ES-I3 (cell line): Measurements from ENCODE around the gene KCNQ1.

Source experiments
- H3K36me3 ChIP-seq: 2 replicates; pipeline ENCODE4 v1.6.1; 2013; ENCODE audit warnings: mild to moderate bottlenecking, low read length, control low read depth, moderate library complexity; ENCODE audit not compliant: insufficient read depth
- H3K4me1 ChIP-seq: 2 replicates; pipeline ENCODE4 v1.6.1; 2013; ENCODE audit warnings: mild to moderate bottlenecking, control low read depth, low read length; ENCODE audit not compliant: insufficient read depth
- H3K9ac ChIP-seq: 2 replicates; pipeline ENCODE4 v1.6.1; 2013; ENCODE audit warnings: low read depth, mild to moderate bottlenecking, low read length, moderate library complexity
- H3K9me3 ChIP-seq: 2 replicates; pipeline ENCODE4 v1.6.1; 2013; ENCODE audit warnings: mild to moderate bottlenecking, low read length, moderate library complexity; ENCODE audit not compliant: control insufficient read depth, insufficient read depth

KCNQ1 gene

GRCh38 chr11:2590965-2591754, 146.4 kb downstream of the KCNQ1 start:
- no peaks in the 10 kb centered on the region for H3K4me1 ChIP-seq
- H3K9me3 ChIP-seq = no peaks in the 10 kb centered on the region; the same call in 1 of the 2 replicates
- no peaks in the 10 kb centered on the region for H3K36me3 ChIP-seq
- no peak overlapping the region for H3K9ac ChIP-seq

GRCh38 chr11:2591805-2592204, 147.0 kb downstream of the KCNQ1 start:
- Histone ChIP-seq H3K4me1 (no peaks in the 10 kb centered on the region), H3K9ac (no peak overlapping the region), H3K36me3 (no peaks in the 10 kb centered on the region), H3K9me3 (no peaks in the 10 kb centered on the region; the same call in 1 of the 2 replicates)

- Histone ChIP-seq H3K9me3 (no peaks in the 10 kb centered on the region; the same call in 1 of the 2 replicates), H3K9ac (no peak overlapping the region), H3K36me3 (no peaks in the 10 kb centered on the region), H3K4me1 (no peaks in the 10 kb centered on the region)
Measured at GRCh38 chr11:2592559-2593392, 148.0 kb downstream of the KCNQ1 start.

- Histone ChIP-seq H3K9me3 (no peaks in the 10 kb centered on the region; the same call in 1 of the 2 replicates), H3K36me3 (no peaks in the 10 kb centered on the region), H3K4me1 (no peaks in the 10 kb centered on the region), H3K9ac (no peak overlapping the region)
Measured at GRCh38 chr11:2593393-2593950, 148.7 kb downstream of the KCNQ1 start.

GRCh38 chr11:2594267-2594666, 149.5 kb downstream of the KCNQ1 start:
- H3K9me3 ChIP-seq = no peaks in the 10 kb centered on the region; the same call in 1 of the 2 replicates
- H3K9ac ChIP-seq = no peak overlapping the region
- H3K36me3 ChIP-seq = no peaks in the 10 kb centered on the region
- no peaks in the 10 kb centered on the region for H3K4me1 ChIP-seq

- H3K36me3 ChIP-seq = no peaks in the 10 kb centered on the region
- H3K9ac ChIP-seq = no peak overlapping the region
- peaks cover 1% of the 10 kb centered on the region; the same call in 1 of the 2 replicates for H3K9me3 ChIP-seq
- H3K4me1 ChIP-seq = no peaks in the 10 kb centered on the region
Measured at GRCh38 chr11:2595204-2595603, 150.4 kb downstream of the KCNQ1 start.

GRCh38 chr11:2599561-2600189, 154.9 kb downstream of the KCNQ1 start:
- Histone ChIP-seq H3K9me3 (peaks cover 7% of the 10 kb centered on the region; the same call in 1 of the 2 replicates), H3K36me3 (no peaks in the 10 kb centered on the region), H3K4me1 (no peaks in the 10 kb centered on the region), H3K9ac (no peak overlapping the region)

- no peaks in the 10 kb centered on the region for H3K4me1 ChIP-seq
- H3K9me3 ChIP-seq = no peaks in the 10 kb centered on the region
- no peak overlapping the region for H3K9ac ChIP-seq
- H3K36me3 ChIP-seq = no peaks in the 10 kb centered on the region
Measured at GRCh38 chr11:2609345-2609744, 164.5 kb downstream of the KCNQ1 start.

- Histone ChIP-seq H3K9ac (no peak overlapping the region), H3K36me3 (no peaks in the 10 kb centered on the region; the same call in 1 of the 2 replicates), H3K4me1 (no peaks in the 10 kb centered on the region), H3K9me3 (no peaks in the 10 kb centered on the region; the same call in 1 of the 2 replicates)
Measured at GRCh38 chr11:2612884-2613571, 168.2 kb downstream of the KCNQ1 start.

- no peaks in the 10 kb centered on the region for H3K4me1 ChIP-seq
- H3K9ac ChIP-seq = no peak overlapping the region
- H3K36me3 ChIP-seq = no peaks in the 10 kb centered on the region; the same call in 1 of the 2 replicates
- peaks cover 3% of the 10 kb centered on the region; the same call in 1 of the 2 replicates for H3K9me3 ChIP-seq
Measured at GRCh38 chr11:2621894-2622293, 177.1 kb downstream of the KCNQ1 start.

- Histone ChIP-seq H3K9me3 (no peaks in the 10 kb centered on the region; the same call in 1 of the 2 replicates), H3K9ac (no peak overlapping the region), H3K4me1 (no peaks in the 10 kb centered on the region), H3K36me3 (no peaks in the 10 kb centered on the region)
Measured at GRCh38 chr11:2625183-2625582, 180.4 kb downstream of the KCNQ1 start.

- H3K9ac ChIP-seq = no peak overlapping the region
- no peaks in the 10 kb centered on the region for H3K36me3 ChIP-seq
- H3K4me1 ChIP-seq = no peaks in the 10 kb centered on the region
- H3K9me3 ChIP-seq = peaks cover 8% of the 10 kb centered on the region
Measured at GRCh38 chr11:2630679-2631078, 185.9 kb downstream of the KCNQ1 start.

- Histone ChIP-seq H3K4me1 (no peaks in the 10 kb centered on the region), H3K36me3 (no peaks in the 10 kb centered on the region), H3K9ac (no peak overlapping the region), H3K9me3 (peaks cover 8% of the 10 kb centered on the region)
Measured at GRCh38 chr11:2631161-2631560, 186.4 kb downstream of the KCNQ1 start.
